BE2C (cell line): ENCODE results near the gene RAB8A.

ENCODE experiments used
- DNase-seq: peaks from one replicate; pipeline ENCODE4 v3.0.0-alpha.2; 2020
- H3K27me3 ChIP-seq: fragments of 250-450 bp; sonication (Bioruptor Pico); 2 replicates; pipeline ENCODE4 v1.5.1; 2020; ENCODE audit warnings: mild to moderate bottlenecking
- H3K36me3 ChIP-seq: fragments of 250-450 bp; sonication (Bioruptor Pico); 2 replicates; pipeline ENCODE4 v1.5.1; 2020; ENCODE audit warnings: mild to moderate bottlenecking
- H3K4me1 ChIP-seq: fragments of 250-450 bp; sonication (Bioruptor Pico); 2 replicates; pipeline ENCODE4 v1.5.1; 2020
- H3K4me3 ChIP-seq: 2 replicates; pipeline ENCODE4 v1.5.1; 2011; ENCODE audit warnings: low read depth, low read length
- H3K9me3 ChIP-seq: fragments of 250-450 bp; sonication (Bioruptor Pico); 2 replicates; pipeline ENCODE4 v1.5.1; 2020
- CTCF ChIP-seq: IDR thresholded peaks from 2 replicates; pipeline ENCODE4 v1.5.1; 2012; ENCODE audit warnings: mild to moderate bottlenecking, low read depth, low read length

Gene RAB8A

GRCh38 chr19:16073481-16073880 is 38.2 kb upstream of the RAB8A start:
- Histone ChIP-seq H3K36me3 (no peaks in the 10 kb centered on the region), H3K27me3 (no peaks in the 10 kb centered on the region), H3K4me1 (no peaks in the 10 kb centered on the region), H3K9me3 (no peaks in the 10 kb centered on the region; the same call in 1 of the 2 replicates), H3K4me3 (no peak overlapping the region)
- TF ChIP-seq CTCF: no peak
- DNase-seq: no peak

DNA sequence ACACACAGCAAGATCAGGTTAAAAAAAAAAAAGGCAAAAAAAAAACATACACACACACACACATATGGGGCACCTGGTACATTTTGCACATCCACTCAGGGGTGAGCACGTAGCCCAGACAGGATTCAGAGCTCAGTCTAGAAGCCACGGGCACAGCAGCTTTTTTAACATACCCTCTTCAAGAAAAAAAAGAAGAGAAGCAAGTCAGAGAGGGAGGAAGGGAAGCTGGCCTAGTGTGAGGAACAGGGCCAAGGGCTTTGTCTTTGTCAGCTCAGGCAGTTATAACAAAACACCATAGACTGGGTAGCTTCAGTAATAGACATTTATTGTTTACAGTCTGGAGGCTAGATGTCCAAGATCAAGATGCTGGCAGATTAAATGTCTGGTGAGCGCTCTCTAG is 37.7 kb upstream of the RAB8A start:
- no peaks in the 10 kb centered on the region; the same call in 1 of the 2 replicates for H3K4me1 ChIP-seq
- H3K4me3 ChIP-seq: no peak overlapping the region
- no peaks in the 10 kb centered on the region for H3K36me3 ChIP-seq
- H3K9me3 ChIP-seq: no peaks in the 10 kb centered on the region; the same call in 1 of the 2 replicates
- TF ChIP-seq CTCF: no peak
- no peak for DNase-seq
- no peaks in the 10 kb centered on the region for H3K27me3 ChIP-seq

DNA sequence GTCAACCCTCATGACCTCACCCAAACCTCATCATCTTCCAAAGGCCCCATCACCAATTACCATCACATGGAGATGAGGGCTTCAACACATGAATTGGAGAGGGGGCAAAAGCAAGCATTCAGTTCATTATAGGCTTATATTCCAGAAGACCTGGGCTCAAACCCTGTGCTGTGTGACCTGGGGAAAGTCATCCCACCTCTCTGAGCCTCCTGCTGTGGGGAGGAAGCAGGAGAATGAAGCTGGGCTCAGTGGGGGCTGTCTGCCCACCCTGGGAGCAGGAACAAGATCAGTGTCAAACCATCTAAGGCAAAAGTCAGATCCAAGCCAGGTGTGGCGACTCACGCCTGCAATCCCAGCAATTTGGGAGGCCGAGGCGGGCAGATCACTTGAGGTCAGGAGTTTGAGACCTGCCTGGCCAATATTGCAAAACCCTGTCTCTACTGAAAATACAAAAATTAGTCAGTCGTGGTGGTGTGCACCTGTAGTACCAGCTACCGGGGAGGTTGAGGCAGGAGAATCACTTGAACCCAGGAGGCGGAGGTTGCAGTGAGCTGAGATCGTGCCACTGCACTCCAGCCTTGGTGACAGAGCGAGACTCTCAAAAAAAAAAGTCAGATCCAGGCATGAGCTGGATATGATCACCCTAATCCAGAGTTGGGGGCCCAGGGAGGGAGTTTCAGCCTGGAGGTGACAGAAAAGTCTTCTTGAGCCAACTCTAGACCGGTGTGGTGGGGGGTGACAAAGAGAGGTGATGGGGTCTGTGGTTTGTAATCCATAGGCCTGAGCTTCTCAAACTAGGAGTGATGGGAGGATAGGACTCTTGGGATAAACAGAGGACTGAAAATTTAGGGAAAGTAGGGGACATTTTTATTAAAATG is 37.0 kb upstream of the RAB8A start:
- Histone ChIP-seq H3K36me3 (no peaks in the 10 kb centered on the region), H3K27me3 (no peaks in the 10 kb centered on the region), H3K9me3 (no peaks in the 10 kb centered on the region), H3K4me3 (no peak overlapping the region), H3K4me1 (peaks cover 3% of the 10 kb centered on the region)
- DNase-seq: no peak
- no peak for TF ChIP-seq CTCF

GRCh38 chr19:16075430-16076153 is 36.1 kb upstream of the RAB8A start:
- no peaks in the 10 kb centered on the region for H3K9me3 ChIP-seq
- peaks cover 5% of the 10 kb centered on the region; the same call in 1 of the 2 replicates for H3K36me3 ChIP-seq
- peak overlapping the region; percentile 96 for H3K4me3 ChIP-seq
- TF ChIP-seq CTCF: no peak
- no peaks in the 10 kb centered on the region for H3K27me3 ChIP-seq
- peaks cover 3% of the 10 kb centered on the region for H3K4me1 ChIP-seq
- no peak for DNase-seq

DNA sequence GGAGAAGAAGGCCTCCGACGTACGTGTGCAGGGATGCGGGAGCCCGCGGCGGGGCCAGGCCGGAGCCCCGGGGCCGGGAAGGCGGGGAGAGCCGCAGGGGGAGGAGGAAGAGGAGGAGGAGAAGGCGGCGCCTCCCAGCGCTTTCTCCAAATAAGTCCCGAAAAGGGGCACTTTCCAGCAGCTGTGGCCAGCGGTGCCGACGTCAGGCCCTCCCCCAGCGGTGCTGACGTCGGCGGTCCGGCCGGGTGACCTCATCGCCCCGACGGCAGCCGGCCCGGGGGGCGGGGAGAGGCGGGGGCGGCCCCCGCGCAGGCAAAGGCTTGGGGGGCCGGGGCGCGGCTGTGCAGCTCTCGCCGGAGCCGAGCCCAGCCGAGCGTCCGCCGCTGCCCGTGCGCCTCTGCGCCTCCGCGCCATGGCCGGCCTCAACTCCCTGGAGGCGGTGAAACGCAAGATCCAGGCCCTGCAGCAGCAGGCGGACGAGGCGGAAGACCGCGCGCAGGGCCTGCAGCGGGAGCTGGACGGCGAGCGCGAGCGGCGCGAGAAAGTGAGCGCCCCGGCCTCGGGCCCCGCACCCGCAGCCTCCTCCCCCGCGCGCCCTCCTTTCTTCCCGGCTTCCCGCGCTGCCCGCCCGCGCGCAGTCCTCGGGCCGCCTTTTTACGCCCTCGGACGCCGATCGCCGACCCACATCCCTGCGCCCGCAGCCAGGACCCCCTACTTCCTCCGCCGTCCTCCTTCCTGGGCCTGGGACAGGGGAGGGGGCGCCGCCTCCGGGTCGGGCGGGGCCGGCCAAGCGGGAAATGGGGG is 35.3 kb upstream of the RAB8A start, which contains the start of gene TPM4:
TPM4 (plus strand) TSS at position 342 of the 804 bp plus-strand sequence; CDS start at position 413, 71 bp downstream.
- H3K9me3 ChIP-seq: no peaks in the 10 kb centered on the region
- no peaks in the 10 kb centered on the region for H3K27me3 ChIP-seq
- TF ChIP-seq CTCF: no peak
- peak; percentile 79 for DNase-seq
- peak within 1 kb of the TSS; percentile 96 for H3K4me3 ChIP-seq
- peaks cover 12% of the 10 kb centered on the region for H3K36me3 ChIP-seq
- peaks cover 3% of the 10 kb centered on the region for H3K4me1 ChIP-seq
